Activated CD8-positive, alpha-beta memory T cell treated with anti-CD3 and anti-CD28 coated beads for 1 hour (primary cell): ENCODE results near the gene ATG7.
"Not testable (repeated sequence)": the region's sequence is repeated elsewhere in the genome, so short reads cannot be mapped to it uniquely, and the experiment has no call there.

Source experiments
- DNase-seq, 2 donors: peaks; one replicate each; pipeline ENCODE4 v3.0.0-alpha.2; 2020; ENCODE audit warnings: low read depth in 1 of 2; ENCODE audit errors: extremely low read depth in 1 of 2

ATG7 gene

DNA sequence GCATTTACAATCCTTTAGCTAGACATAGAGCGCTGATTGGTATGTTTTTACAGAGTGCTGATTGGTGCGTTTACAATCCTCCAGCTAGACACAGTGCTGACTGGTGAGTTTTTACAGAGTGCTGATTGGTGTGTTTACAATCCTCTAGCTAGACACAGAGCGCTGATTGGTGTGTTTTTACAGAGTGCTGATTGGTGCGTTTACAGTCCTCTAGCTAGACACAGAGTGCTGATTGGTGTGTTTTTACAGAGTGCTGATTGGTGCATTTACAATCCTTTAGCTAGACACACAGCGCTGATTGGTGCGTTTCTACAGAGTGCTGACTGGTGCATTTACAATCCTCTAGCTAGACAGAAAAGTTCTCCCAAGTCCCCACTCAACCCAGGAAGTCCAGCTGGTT, 76.7 kb downstream of the ATG7 start:
- not testable (repeated sequence) for DNase-seq

- no peak for DNase-seq
Measured at GRCh38 chr3:11349446-11349845, 77.2 kb downstream of the ATG7 start.

- DNase-seq: no peak
Measured at GRCh38 chr3:11350374-11350773, 78.2 kb downstream of the ATG7 start.

- DNase-seq: no peak
Measured at GRCh38 chr3:11351451-11351850, 79.3 kb downstream of the ATG7 start.

- DNase-seq: no peak
Measured at GRCh38 chr3:11356269-11356668, 84.1 kb downstream of the ATG7 start.

- DNase-seq: no peak
Measured at GRCh38 chr3:11362600-11362999, 90.4 kb downstream of the ATG7 start.

DNA sequence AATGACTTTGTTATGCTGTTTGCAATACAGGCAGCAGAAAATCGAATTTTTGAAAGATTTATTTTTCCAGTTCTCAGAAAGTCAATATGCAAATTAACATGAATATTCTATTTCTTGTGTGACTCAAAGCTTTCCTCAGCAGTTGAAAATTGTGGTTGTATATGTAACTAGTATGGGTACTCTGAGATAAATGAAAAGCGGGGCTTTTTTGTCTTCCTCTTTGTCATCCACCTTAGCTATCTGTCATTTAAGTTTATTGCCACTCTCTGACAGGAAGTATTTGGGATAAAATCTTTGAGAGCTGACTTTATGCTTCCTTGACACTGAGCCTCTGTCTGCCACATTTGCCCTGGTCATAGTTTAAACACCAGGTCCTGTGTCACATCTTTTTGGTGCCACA, 91.5 kb downstream of the ATG7 start:
- DNase-seq: no peak

DNA sequence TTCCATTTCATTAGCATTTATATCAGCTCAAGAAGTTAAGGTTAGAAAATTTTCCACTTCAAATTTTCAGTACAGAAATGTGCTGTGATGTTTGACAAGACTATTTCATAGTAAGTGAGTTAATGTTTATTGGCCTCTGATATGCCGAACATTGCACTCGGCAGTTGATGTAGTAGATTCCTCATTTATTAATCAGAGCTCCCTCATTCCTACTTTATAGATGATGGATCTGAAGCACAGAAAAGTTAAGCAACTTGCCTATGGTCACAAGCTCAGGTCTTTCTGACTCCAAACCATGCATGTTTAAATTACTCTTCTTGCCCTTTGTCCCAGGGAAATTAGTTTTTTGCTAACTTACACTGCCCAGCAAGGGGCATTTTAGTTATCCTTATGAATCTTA, 92.0 kb downstream of the ATG7 start:
- DNase-seq: no peak

DNA sequence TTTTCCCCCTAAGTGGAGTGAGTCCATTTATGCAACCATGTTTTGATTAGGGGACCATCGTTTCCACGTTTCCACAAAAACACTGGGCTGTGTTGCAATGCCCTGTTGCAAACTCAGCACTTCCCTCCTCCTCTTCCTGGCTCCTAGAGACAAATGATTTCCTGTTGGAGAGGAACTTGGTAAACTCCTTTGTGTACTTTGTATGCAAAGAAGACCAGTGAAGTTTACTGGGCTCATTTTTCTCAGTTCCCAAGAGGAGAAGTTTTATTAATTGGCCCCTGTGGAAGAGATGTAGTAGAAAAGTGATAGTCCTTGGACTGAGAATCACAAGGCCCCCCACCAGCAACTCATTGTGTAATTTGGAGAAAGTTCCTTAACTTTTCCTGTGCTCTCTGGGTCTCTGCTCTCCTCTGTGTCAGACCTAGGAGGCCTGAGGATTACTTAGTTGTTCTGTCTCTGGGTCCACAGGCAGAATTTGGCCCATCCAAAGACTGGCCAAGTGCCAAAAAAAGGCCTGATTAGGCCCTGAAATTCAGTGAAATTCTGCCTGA, 95.0 kb downstream of the ATG7 start:
- DNase-seq: no peak

- no peak for DNase-seq
Measured at GRCh38 chr3:11370191-11370590, 98.0 kb downstream of the ATG7 start.

GRCh38 chr3:11370966-11371365, 98.8 kb downstream of the ATG7 start:
- no peak for DNase-seq

DNA sequence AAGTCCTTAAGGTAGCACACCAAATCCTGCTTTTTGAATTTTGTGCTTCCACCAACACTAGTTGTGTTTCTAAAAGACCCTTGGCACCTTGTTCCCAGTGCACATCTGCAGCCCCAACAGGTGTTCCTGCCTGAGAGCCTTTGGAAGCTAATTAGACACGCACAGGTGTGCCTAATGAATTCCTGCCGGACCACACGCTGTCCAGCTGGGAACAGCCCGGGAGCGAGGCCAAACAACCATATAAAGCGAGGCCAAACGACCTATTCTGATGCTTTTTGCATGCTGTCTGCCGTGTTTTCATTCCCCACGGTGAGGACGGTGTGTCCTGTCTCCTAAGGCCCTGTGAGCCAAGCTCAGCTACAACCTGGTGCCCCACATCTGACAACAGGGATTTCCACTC, 99.5 kb downstream of the ATG7 start:
- no peak for DNase-seq

- no peak for DNase-seq
Measured at GRCh38 chr3:11373235-11373634, 101.0 kb downstream of the ATG7 start.

DNA sequence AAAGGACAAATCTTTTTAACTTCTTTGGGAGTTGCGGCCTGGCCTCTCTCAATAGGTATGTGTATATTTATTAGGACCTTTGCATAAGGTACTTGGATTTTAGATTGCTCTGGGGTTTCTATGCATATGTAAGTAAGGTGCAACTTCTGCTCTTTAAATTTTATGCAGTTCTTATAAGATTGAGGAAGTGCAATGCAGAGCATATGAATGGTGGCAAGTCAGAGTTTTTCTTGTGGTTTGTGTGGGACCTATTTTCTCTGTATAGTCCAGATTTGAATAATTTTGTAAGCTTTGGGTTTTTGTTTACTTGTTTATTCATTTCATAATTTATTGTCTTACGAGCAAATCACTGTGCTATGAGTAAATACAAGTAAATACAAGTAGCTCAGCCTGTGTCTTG, 101.5 kb downstream of the ATG7 start:
- no peak for DNase-seq

DNA sequence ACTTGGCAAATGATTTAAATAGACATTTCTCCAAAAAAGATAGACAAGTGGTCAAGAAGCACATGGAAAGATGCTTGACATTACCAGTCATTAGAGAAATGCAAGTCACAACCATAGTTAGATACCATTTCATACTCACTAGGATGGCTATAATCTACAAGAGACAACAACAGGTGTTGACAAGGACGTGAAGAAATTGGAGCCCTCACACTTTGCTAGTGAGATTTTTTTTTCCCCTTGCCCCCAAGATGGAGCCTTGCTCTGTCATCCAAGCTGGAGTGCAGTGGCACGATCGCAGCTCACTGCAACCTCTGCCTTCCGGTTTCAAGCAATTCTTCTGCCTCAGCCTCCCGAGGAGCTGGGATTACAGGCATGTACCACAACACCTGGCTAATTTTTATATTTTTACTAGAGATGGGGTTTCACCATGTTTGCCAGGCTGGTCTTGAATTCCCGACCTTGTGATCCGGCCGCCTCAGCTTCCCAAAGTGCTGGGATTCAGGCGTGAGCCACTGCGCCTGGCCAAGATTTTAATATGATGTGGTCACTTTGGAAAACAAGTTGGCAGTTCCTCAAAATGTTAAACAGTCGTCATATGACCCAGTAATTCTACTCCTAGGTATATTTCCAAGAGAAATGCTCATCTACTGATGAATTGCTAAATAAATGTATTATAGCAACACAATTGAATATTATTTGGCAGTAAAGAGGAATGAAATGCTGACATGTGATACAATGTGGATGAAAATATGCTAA, 103.3 kb downstream of the ATG7 start:
- no peak for DNase-seq

GRCh38 chr3:11377719-11378118, 105.5 kb downstream of the ATG7 start:
- DNase-seq: no peak

DNA sequence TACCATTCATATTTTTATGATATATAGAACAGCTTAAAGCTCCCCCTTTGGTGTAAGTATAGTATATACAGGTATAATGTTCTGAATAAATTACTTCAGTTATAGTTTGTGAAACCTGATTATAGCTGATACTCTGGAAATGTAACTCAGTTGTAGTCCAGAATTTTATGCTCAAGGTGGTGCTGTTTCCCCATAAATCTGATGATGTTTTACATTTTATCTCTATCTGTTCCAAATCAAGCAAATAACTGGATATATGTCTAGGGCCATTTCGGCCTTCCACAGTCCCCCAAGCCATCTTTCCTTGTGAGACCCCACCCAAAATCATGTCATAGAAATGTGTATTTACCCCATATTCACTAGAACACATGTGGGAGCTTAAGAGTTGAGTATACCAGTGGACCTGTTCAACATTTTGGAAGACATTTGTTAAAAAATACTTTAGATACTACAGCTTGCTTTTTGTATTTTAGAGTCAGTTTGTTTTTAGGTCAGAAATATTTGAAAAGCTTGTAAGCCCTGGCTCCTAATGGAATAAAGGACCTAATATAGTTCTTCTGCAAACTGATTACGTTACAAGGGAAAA, 107.1 kb downstream of the ATG7 start:
- no peak for DNase-seq

GRCh38 chr3:11379824-11380701, 107.9 kb downstream of the ATG7 start:
- no peak for DNase-seq

DNA sequence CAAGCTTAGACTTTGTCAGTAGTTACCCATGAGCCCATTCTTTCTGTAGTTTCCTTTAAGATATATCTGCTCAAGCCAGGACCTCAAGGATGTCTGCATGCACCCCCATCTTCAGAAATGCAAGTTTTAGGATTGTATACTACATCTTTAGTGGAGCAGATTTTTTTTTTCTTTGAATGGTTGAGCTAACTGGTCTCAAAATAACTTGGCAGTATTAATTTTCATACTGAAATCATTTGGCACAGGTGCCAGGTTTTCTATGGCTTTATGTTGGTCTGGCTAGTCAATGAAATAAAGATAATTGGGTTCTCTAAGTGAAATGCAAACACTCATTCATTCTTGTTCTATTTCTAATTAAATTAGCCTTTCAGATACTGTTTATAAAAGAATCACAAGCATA, 108.9 kb downstream of the ATG7 start:
- DNase-seq: no peak

DNA sequence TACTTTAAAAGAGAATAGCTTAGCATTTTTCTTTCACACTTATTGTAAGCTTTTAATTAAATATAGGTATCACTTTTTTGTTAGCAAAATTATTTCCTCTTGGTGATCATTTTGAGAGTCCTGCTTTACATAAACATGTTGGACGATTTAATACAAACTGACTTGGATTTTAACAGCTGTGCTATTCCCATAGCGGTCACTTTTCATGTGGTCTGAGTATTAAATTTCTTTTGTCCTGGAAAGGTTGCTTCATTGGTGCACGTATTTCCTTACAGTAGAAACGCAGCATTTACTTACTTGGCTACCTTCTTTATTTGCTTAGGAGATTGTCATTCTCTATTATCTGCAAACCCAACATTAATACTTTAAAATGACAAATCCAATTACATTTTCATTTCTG, 109.4 kb downstream of the ATG7 start:
- no peak for DNase-seq

DNA sequence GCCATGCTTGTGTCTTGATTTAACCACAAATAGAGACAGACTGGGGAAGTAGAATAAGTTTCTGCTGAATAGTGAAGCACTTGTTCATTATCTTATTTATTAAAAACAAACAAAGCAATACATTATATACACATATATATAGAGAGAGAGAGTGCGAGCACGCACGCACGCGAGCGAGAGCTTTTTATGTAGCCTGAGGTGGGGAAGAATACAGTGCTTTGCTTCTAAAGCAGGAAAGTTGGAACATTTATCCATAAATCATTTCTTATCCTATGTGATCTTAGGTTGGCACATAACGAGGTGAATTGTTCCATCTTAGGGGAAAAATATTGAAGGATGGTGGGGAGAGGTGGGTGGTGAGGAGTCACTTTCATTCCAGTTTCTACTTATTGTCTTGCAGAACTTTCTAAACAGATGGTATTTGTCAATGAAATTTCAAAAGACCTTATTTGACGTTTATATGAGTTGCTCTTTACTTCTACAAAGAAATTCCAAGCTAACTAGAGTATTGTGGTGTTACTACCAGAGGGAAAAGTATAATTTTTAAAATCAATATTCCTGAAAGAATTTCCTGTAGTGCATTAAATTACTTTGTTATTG, 110.0 kb downstream of the ATG7 start:
- DNase-seq: no peak
